GM04504 (cell line): ENCODE results near the gene PRKAG1.

Source experiments
- DNase-seq: peaks from one replicate; pipeline ENCODE4 v3.0.0-alpha.2; 2012; ENCODE audit warnings: low read depth

Gene PRKAG1

DNA sequence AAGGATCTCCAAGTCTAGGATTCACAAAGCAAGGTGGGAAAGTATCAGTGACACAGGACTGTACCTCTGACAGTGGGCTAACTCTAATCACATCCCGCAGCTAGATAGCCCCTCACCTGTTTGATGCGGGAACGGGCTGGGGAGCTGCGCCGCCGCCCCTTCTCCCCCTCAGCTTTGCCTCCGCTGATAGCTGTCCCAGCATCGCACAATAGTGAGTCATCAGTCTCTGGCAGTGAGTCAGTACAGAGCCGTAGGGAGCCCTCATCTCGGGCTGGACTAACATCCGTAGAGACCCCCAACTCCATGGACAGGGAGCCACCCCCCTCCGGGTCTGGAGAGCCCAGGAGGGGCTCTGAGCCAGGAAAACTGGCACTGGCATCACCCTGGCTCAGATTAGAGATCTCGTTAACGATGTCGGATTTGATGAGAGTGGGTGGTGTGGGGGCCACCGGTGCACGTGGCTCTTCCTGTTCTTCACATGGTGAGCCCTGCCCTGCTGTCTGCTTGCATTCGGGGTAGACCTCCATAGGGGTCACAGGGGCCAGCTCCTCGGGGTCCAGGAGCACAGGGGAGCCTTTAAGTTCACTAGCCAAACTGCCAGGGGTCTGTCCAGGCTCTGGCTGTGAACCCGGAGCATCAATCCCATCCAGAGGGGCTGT is 31.1 kb upstream of the PRKAG1 start:
- no peak for DNase-seq

DNA sequence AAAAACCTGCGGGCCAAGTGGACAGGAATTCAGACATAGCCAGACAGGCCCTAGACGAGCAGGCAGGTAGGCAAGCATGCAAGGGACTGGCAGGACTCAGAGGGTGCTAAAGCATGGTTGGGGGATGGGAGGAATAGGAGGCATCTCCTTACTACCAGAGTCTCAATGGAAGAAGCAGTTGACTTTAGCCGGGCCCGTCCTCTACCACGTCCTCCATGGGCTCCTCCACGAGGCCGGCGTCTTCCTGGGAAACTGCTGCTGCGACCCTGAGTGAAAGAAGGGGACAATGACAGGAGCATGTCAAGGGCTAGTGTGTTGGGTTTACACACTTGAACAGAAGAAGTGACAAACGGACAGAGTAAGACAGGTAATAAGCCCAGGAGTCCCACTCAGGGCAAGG is 30.4 kb upstream of the PRKAG1 start:
- no peak for DNase-seq

- no peak for DNase-seq
Measured at GRCh38 chr12:49046129-49046895, 27.7 kb upstream of the PRKAG1 start.

GRCh38 chr12:49044660-49045059 is 26.1 kb upstream of the PRKAG1 start:
- DNase-seq = no peak

DNA sequence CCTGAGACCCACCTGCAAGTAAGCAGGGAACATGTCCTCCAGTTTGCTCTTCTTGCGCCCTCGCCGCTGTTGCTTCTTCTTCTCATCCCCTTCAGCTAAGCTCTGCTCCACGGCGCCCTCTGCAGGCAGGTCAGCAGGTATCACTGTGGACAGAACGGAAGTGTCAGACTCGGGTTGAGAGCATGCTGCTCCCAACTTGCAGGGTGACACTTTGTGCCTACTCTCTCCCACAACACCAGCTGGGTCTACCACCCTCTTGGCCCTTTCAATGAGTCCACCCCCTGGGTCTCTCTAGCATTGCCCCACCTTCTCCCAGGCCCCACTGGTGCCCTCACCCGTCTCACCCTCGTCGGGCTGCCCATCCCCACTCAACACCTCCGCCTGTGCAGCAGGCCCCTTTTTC is 25.3 kb upstream of the PRKAG1 start:
- DNase-seq = no peak

DNA sequence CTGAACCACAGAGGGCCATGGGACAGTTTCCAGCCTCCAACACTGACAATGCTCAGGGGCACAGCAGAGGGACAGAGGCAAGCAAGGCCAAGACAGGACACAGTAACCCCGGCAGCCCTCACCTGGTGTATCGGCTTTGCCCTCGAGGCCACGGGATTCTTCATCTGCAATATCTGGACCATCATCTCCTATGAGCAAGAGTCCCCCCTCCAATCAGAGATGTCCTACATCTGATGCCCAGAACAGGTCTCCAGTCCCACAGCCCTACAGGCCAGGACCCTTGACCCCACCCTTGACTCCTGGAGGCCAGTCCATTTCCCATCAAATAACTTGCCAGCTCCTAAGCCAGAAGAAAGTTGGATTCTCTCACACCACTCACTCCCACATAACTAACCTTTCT is 24.7 kb upstream of the PRKAG1 start:
- no peak for DNase-seq

GRCh38 chr12:49041881-49042484 is 23.4 kb upstream of the PRKAG1 start:
- no peak for DNase-seq

DNA sequence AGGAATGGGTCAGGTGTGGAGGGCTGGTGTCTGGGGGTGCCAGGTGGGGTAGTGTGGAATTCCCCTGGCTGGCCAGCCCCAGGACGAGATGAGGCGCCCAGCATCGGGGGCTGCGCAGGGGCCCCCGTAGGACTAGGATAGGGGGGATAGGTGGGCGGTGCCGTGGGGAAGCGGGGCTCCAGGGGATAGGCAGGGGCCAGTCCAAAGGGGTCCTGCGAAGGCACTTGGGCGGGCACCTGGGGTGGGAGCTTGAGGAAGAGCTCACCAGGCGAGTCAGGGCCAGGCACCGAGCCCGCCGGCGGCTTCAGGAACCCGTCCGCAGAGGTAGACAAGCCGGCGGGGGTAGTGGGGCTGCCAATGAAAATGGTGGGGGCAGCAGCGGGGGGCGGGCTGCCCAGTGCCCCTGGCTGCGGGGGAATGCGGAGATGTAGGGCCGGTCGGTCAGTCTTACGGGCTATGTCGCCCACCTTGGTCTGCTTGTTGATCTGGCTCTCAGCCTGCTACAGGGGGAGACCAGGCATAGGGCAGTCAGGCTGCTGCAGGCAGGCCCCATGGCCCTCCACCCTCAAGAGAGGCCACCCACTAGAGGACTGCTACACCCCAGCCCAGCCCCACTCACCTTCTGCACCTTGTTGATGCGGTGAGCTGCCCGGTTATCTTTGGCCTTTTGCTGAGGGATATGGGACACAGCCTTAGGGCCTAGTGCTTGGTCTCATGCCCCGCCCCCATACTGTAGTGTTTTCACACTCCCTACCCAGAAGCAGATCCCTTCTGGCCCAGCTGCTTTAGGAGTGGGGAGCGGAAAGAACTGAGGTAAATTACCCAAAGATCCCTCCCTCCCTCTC is 22.7 kb upstream of the PRKAG1 start:
- DNase-seq = no peak

DNA sequence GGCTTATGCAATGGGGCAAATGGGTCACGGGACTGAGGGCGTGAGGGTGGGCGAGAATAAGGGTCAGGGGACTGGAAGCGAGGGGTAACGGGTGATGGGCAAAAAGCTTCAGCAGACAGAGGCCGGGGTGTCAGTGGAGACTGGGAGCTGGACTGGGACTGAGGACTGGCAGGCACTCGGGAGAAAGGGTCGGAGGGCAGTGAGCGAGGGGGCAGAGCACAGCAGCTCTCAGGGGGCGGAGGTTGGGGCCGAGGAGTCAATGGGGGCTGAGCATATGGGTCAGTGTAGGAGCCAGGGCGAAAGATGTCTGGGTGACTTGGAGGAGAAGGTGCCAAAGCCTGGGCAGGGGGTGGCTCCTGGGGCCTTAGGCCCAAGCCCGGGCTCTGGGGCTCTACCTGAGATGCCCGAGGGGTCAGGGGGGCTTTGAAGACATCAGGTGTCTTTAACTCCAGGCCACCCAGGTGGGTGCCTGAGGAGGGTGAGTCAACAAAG is 21.8 kb upstream of the PRKAG1 start:
- no peak for DNase-seq

DNA sequence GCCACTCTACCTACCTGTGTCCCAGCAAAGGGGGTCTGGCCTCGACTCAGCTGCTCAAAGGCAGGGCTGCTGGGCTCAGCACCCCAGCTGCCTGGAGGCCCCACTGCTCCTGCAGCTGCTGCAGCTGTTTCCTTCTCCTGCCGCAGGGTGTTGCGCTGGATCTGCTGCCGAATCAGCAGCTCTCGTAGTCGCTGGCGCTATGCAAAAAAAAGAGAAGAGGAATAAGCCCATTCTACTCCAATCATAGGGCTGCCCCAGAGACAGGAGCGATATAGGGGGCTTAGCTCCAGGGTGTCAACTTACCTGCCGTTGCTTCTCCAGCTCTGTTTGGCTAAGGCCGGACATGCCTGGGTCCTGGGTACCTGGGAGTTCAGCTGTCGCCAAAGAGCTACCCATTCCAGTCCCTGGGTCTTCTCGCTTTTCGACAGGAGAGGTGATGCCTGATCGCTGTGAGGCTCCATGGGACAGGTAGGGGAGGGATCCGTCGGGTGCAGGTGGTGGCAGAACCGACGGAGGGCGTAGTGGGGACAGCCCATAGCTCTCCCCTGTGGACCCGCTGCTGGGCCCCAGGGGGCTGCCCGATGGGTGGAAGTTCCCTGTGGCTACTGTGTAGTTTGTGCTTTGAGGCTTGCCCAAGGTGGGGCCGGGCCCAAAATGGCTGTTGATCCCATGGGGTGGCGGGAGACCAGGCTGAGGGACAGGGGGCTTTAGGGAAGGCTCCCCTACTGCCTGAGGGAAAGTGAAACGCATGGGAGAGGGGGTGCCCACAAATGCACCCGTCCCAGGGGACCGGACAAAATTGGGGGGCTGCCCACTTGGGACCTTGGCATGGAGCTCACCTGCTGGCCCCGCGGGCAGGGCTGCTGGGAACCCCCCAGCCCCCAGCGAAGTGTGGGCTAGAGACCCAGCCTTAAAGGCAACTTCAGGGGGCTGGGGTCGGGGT is 21.1 kb upstream of the PRKAG1 start:
- DNase-seq = no peak

GRCh38 chr12:49038291-49038955 is 19.8 kb upstream of the PRKAG1 start:
- DNase-seq = no peak

DNA sequence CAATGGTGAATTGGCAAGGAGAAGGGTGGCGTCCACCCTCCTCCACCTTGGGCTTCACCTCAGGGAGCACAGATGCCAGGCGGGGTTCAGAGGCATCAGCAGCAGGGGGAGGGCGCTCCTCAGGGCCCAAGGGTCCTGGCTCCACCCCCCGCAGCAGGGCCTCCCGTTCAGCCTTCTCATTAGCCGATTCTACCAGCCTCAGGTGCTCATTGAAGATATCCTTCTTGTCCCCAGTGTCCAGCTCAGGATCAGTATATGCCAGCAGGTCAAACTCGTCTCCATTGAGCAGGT is 19.3 kb upstream of the PRKAG1 start:
- no peak for DNase-seq

DNA sequence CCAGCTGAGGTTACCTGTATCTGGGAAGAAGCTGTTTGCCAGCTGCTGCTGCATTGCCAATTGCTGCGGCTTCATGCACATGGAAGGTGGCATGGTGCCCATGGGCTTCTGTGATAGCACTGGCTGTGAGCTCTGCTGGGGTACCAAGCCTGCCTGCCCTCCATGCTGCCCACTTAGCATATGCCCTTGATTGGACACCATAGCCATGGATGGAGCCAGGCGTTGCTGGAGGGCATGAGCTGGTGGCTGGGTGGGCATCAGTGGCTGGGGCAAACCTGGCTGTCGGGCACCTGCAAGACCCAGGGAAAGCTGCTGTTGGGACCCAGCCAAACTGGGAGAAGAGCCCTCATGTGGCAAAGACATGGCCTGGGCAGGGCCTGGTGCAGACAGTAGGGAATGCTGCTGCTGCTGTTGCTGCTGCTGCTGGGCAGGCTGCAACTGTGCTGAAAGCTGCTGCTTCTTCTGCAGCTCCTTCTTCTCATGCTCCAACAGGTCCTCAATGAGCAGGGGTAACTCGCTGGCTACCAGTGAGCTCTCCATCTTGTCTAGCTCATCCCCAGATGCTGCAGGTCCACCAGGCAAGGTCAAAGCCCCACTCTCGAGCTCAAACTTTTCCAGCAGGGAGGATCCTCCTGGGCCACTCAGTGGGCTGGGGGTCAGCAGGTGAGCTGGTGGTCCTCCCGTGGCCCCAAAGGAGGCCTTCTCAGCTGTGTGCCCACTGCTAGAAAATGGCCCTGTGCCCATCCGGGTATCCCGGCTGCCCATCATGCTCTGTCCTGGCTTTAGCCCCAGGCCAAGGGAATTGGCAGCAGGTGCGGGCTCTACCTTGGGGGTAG is 18.8 kb upstream of the PRKAG1 start:
- DNase-seq = no peak

GRCh38 chr12:49036029-49036428 is 17.5 kb upstream of the PRKAG1 start:
- DNase-seq = no peak

GRCh38 chr12:49034286-49034622 is 15.7 kb upstream of the PRKAG1 start:
- DNase-seq = no peak

DNA sequence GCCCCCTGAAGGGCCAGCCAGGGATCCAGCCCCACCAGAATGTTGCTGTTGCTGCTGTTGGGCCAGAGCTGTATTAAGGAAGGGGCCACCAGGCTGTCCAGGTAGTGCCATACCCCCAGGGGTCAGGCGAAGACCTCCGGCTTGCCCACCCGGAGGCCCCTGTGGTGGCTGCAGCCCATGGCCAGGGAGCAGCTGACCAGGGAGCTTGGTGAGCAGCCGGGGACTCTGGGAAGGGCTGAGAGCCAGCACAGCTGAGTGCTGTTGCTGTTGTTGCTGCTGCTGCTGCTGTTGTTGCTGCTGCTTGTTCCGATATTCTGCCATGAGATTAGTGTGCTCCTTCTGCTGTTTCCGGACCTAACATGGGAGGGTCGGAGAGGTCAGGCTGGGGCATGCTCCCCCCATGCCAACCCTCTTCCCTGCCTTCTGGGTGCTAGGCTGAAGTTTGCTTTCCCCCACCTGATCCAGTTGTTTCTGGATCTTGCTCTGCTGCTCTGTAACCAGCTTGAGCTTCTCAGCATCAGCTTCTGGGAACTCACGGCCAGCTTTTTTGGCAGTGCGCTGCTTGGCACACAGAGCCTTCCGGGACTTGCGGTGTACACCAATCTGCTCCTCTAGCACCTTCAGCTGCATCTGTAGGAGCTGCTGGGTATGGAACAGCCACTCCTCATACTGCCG is 15.2 kb upstream of the PRKAG1 start:
- DNase-seq = no peak

DNA sequence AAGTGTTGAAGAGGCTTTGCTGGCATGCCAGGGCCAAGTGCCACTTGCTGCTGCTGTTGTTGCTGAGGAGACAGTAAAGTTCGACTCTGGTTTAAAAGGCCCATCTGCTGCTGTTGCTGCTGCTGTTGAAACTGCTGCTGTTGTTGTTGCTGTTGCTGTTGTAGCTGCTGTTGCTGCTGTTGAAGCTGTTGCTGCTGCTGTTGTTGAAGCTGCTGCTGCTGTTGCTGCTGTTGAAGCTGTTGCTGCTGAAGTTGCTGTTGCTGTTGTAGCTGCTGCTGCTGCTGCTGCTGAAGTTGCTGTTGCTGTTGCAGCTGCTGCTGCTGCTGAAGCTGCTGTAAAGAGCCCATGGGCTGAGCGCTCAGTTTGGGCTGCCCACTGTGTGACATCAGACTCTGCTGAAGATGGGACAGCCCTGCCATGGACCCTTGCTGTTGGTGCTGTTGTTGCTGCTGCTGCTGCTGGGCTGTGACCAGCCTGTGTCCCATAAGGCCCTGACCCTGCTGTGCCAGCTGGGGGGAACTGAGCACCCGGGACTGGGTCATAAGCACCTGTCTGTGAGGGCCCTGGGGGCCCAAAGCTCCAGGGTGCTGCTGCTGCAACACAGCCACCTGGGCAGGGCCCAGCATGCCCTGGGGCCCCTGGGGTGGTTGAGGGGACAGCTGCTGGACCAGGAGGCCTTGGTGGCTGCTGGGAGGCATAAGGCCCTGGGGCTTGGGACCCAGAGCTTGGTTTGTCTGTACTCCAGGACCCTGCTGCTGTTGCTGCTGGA is 14.3 kb upstream of the PRKAG1 start:
- DNase-seq = no peak

GRCh38 chr12:49032276-49032675 is 13.7 kb upstream of the PRKAG1 start:
- DNase-seq = no peak
